ENCODE measurements around the gene MACF1. TPM values are rescaled to one million over a fixed set of nuclear protein-coding genes. Genes with fewer than 3 reads are reported as not detected.

MACF1 gene
- total RNA-seq, 2 donors from 2014 or later, result 434 to 605 TPM

- H3K4me1 Mint-ChIP-seq, result peaks cover 57% of the 10 kb centered on the region
- H3K9me3 Mint-ChIP-seq, result no peaks in the 10 kb centered on the region
- peak overlapping the region; percentile 57 for H3K4me3 Mint-ChIP-seq
- peak; percentile 44 for ATAC-seq (replicated peaks)
- H3K36me3 Mint-ChIP-seq (ENCODE audit: low read depth), result peaks cover 92% of the 10 kb centered on the region
- H3K27me3 Mint-ChIP-seq, result no peaks in the 10 kb centered on the region
- peak overlapping the region; percentile 81 for H3K27ac Mint-ChIP-seq
Observed at GRCh38 chr1:39394598-39394997, 190.1 kb downstream of the MACF1 start.

DNA sequence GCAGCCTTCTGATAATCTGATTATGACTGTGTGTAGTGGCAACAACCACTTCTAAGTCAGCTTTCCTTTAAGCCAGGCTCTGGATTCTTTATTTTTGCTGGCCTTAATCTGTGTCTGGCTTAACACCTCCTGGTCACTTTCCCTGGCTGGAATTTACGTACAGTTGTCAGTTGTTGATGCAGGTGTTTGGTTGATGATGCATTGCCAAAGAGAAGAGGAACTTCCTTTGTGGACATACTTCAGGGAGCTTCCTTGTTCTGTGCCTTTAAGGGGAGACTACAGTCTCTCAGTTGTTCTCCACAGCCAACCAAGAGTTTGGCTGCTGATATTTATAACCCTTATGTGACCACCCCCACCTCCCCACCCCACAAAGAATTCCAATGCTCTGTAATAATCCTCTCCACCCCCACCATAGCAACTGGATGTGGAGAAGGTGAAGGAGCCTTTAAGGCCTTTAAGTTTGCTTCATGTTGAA, 190.9 kb downstream of the MACF1 start:
- H3K27me3 Mint-ChIP-seq, result no peaks in the 10 kb centered on the region
- ATAC-seq (replicated peaks), result no peak
- H3K36me3 Mint-ChIP-seq (ENCODE audit: low read depth), result peaks cover 89% of the 10 kb centered on the region
- H3K9me3 Mint-ChIP-seq, result no peaks in the 10 kb centered on the region
- peak overlapping the region; percentile 47 for H3K27ac Mint-ChIP-seq
- H3K4me1 Mint-ChIP-seq, result peaks cover 63% of the 10 kb centered on the region
- peak overlapping the region; percentile 10 for H3K4me3 Mint-ChIP-seq

DNA sequence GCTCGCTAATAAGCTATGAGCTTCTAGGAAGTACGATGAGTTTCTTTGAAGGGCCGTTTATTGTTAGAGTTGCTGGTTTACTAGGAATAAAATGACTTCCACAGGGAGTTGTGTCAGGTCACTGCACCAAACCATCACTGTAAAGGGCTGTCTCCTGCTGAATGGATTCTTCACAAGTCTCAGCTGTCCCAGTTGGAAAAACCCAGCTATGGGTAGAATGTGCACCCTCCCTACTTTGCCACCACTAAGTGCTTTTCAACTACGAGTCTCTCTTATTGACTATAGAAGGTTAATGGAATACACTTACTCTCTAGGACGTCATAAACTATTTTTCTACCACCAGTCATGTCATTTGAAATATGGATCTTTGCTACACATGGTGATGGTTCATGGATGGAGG, 192.2 kb downstream of the MACF1 start:
- Mint-ChIP-seq H3K4me1 (peaks cover 56% of the 10 kb centered on the region), H3K4me3 (no peak overlapping the region), H3K27ac (no peak overlapping the region), H3K9me3 (no peaks in the 10 kb centered on the region), H3K36me3 (ENCODE audit: low read depth) (peaks cover 88% of the 10 kb centered on the region), H3K27me3 (no peaks in the 10 kb centered on the region)
- ATAC-seq (replicated peaks), result no peak

GRCh38 chr1:39397487-39397886, 193.0 kb downstream of the MACF1 start:
- Mint-ChIP-seq H3K9me3 (no peaks in the 10 kb centered on the region), H3K27ac (no peak overlapping the region), H3K4me3 (peak overlapping the region; percentile 65), H3K36me3 (ENCODE audit: low read depth) (peaks cover 88% of the 10 kb centered on the region), H3K27me3 (no peaks in the 10 kb centered on the region), H3K4me1 (peaks cover 48% of the 10 kb centered on the region)
- no peak for ATAC-seq (replicated peaks)

- Mint-ChIP-seq H3K27me3 (no peaks in the 10 kb centered on the region), H3K36me3 (ENCODE audit: low read depth) (peaks cover 88% of the 10 kb centered on the region), H3K9me3 (no peaks in the 10 kb centered on the region), H3K4me3 (peak overlapping the region; percentile 65), H3K4me1 (peaks cover 43% of the 10 kb centered on the region), H3K27ac (peak overlapping the region; percentile 79)
- ATAC-seq (replicated peaks), result peak; percentile 92
Observed at GRCh38 chr1:39398278-39399021, 194.0 kb downstream of the MACF1 start.

GRCh38 chr1:39401106-39401505, 196.6 kb downstream of the MACF1 start:
- Mint-ChIP-seq H3K27ac (no peak overlapping the region), H3K9me3 (no peaks in the 10 kb centered on the region), H3K4me3 (no peak overlapping the region), H3K4me1 (peaks cover 51% of the 10 kb centered on the region), H3K36me3 (ENCODE audit: low read depth) (peaks cover 83% of the 10 kb centered on the region), H3K27me3 (no peaks in the 10 kb centered on the region)
- ATAC-seq (replicated peaks), result no peak

DNA sequence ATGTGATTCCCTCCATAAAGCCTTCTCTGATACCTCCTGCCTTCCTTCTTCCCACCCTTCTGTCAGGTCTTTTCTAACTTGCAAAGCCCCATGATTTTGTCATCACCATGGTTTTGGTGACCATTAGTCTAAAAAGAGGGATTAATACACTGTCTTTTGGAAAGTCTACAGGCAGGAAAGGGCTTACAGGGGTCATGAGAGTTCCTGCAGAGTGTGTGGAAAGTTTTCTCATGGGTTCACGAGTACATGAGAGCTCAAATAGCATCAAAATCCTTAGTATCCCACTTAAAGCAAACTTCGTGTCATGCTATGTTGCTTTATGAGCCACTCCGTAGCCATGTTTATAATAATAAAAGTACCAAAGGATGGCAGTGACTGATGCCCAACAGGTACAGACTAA, 200.4 kb downstream of the MACF1 start:
- H3K4me1 Mint-ChIP-seq, result peaks cover 40% of the 10 kb centered on the region
- no peak for ATAC-seq (replicated peaks)
- no peaks in the 10 kb centered on the region for H3K27me3 Mint-ChIP-seq
- peak overlapping the region; percentile 72 for H3K27ac Mint-ChIP-seq
- peaks cover 74% of the 10 kb centered on the region for H3K36me3 Mint-ChIP-seq (ENCODE audit: low read depth)
- H3K9me3 Mint-ChIP-seq, result no peaks in the 10 kb centered on the region
- no peak overlapping the region for H3K4me3 Mint-ChIP-seq

DNA sequence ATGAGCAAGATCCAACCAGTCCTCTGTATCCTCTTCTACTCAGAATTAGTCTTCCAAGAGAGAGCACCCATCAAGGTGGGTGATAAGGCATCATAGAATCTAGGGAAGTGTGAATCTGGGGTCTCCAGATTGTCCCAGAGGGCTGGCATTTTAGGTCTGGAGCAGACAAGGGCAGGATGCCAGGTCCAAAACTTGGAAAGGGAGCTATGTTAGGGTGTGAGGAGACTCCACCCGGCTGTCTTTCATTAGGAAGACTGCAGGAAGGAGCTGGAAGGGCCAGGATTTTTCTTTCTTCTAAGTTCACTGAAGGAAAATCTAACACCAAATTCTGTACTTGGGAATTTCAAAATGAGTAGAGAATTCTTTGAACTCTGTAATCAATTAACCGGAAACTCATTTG, 200.9 kb downstream of the MACF1 start:
- Mint-ChIP-seq H3K27me3 (no peaks in the 10 kb centered on the region), H3K4me1 (peaks cover 42% of the 10 kb centered on the region), H3K4me3 (peak overlapping the region; percentile 14), H3K27ac (peak overlapping the region; percentile 72), H3K9me3 (no peaks in the 10 kb centered on the region), H3K36me3 (ENCODE audit: low read depth) (peaks cover 75% of the 10 kb centered on the region)
- ATAC-seq (replicated peaks), result no peak

GRCh38 chr1:39406533-39407450, 202.3 kb downstream of the MACF1 start:
- peak overlapping the region; percentile 88 for H3K4me3 Mint-ChIP-seq
- no peaks in the 10 kb centered on the region for H3K27me3 Mint-ChIP-seq
- H3K9me3 Mint-ChIP-seq, result no peaks in the 10 kb centered on the region
- peaks cover 73% of the 10 kb centered on the region for H3K36me3 Mint-ChIP-seq (ENCODE audit: low read depth)
- no peak for ATAC-seq (replicated peaks)
- no peak overlapping the region for H3K27ac Mint-ChIP-seq
- peaks cover 52% of the 10 kb centered on the region for H3K4me1 Mint-ChIP-seq

GRCh38 chr1:39407510-39407895, 203.0 kb downstream of the MACF1 start:
- peaks cover 59% of the 10 kb centered on the region for H3K4me1 Mint-ChIP-seq
- peak overlapping the region; percentile 81 for H3K27ac Mint-ChIP-seq
- H3K27me3 Mint-ChIP-seq, result no peaks in the 10 kb centered on the region
- no peaks in the 10 kb centered on the region for H3K9me3 Mint-ChIP-seq
- peaks cover 73% of the 10 kb centered on the region for H3K36me3 Mint-ChIP-seq (ENCODE audit: low read depth)
- no peak for ATAC-seq (replicated peaks)
- H3K4me3 Mint-ChIP-seq, result peak overlapping the region; percentile 88

DNA sequence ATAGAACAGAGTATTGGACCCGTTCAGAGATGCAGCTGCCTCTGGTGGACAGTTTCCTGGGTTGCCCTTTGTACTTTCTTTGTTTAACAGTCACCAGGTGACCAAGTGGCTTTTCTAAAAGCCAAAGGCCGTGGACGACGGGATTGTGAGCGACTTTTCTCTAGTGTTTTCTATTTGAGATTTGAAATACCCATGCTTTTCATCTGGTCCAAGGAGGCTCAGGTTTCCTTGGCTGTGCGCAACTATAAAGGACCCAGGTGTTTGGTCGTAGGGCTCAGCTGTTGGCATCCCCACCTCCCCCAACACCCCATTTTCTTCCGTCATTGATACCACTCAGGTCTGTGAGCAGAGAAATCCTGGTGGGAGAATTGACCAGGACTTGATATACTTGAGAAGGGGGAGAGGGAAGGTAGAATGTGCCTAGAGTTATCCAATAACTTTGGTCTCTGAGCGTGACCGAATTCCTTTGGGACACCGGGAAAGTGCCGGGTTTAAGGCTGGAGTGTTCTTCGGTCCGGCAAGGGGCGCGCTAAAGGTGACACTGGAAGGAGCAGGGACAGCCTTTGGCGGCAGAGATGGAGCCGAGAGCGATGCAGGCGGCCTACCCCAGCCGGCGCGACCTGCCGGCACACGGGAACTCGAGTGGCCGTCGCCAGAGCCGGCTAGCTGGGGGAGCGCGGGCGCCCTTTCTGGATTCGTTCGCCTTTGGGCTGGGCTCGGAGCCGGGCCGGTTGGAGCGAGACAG, 203.6 kb downstream of the MACF1 start:
- H3K27ac Mint-ChIP-seq, result peak overlapping the region; percentile 81
- H3K4me1 Mint-ChIP-seq, result peaks cover 57% of the 10 kb centered on the region
- H3K9me3 Mint-ChIP-seq, result no peaks in the 10 kb centered on the region
- peaks cover 71% of the 10 kb centered on the region for H3K36me3 Mint-ChIP-seq (ENCODE audit: low read depth)
- no peaks in the 10 kb centered on the region for H3K27me3 Mint-ChIP-seq
- peak overlapping the region; percentile 88 for H3K4me3 Mint-ChIP-seq
- ATAC-seq (replicated peaks), result no peak

GRCh38 chr1:39408641-39409054, 204.2 kb downstream of the MACF1 start:
- ATAC-seq (replicated peaks), result peak; percentile 78
- H3K9me3 Mint-ChIP-seq, result no peaks in the 10 kb centered on the region
- no peak overlapping the region for H3K27ac Mint-ChIP-seq
- peaks cover 57% of the 10 kb centered on the region for H3K4me1 Mint-ChIP-seq
- no peaks in the 10 kb centered on the region for H3K27me3 Mint-ChIP-seq
- H3K36me3 Mint-ChIP-seq (ENCODE audit: low read depth), result peaks cover 65% of the 10 kb centered on the region
- H3K4me3 Mint-ChIP-seq, result peak overlapping the region; percentile 88

DNA sequence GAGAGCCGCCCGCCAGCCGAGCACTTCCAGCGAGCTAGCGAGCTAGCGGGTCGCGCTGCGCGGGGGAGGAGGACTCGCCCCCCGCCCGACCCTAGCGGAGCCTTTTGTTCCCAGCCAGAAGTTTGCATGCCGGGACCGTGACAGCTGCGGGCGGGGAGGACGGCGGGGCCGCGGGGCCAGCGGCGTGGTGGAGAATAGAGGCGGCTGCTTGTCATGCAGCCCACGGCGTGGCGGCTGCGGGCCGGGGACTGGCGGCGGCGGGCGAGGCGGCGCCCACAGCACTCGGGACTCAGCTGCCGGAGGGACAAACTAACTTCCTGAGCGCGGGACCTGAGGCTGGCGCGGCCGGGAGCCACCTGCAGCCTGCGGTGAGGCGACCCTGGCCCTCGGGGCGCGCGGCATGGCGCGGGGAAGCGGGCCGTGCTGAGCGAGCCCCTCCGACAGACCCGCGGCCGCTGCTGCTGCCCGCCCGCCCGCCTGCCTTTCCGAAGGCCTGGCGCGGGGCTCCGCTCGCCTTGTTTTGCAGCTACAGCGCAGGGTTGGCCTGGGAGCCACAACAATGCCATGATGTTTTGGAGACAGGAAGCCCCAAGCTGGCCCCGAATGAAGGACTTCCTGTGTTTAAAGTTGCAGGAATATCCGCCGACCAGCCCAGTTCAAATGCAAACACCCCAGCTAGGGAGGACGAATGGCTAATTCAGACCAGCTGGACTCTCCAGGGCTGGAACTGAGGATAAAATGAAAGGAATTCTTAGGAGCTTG, 204.7 kb downstream of the MACF1 start:
- Mint-ChIP-seq H3K9me3 (no peaks in the 10 kb centered on the region), H3K4me3 (peak overlapping the region; percentile 88), H3K27me3 (no peaks in the 10 kb centered on the region), H3K36me3 (ENCODE audit: low read depth) (peaks cover 68% of the 10 kb centered on the region), H3K27ac (no peak overlapping the region), H3K4me1 (peaks cover 59% of the 10 kb centered on the region)
- peak; percentile 25 for ATAC-seq (replicated peaks)

All from activated T-helper 17 cell treated with anti-CD3 and anti-CD28 coated beads, Interleukin-2, amount 50 U/mL, for 72 hours (primary cell).